GM18867 (cell line): ENCODE data around the gene RFX5.

Experiments
- ATAC-seq: cut with Tn5 transposase; IDR thresholded peaks from one replicate; pipeline ENCODE4 v1.9.1; 2021; ENCODE audit warnings: mild to moderate bottlenecking, moderate library complexity; ENCODE audit not compliant: unreplicated experiment

RFX5 gene

GRCh38 chr1:151325646-151326429 is 21.2 kb downstream of the RFX5 start:
- ATAC-seq = no peak

- ATAC-seq = no peak
Measured at GRCh38 chr1:151325231-151325630, 21.8 kb downstream of the RFX5 start.

GRCh38 chr1:151324390-151324930 is 22.6 kb downstream of the RFX5 start:
- ATAC-seq = no peak

GRCh38 chr1:151318975-151319374 is 28.1 kb downstream of the RFX5 start:
- ATAC-seq = no peak

GRCh38 chr1:151315565-151316235 is 31.4 kb downstream of the RFX5 start:
- no peak for ATAC-seq

- ATAC-seq = no peak
Measured at GRCh38 chr1:151314137-151314875, 32.7 kb downstream of the RFX5 start.

GRCh38 chr1:151313501-151313900 is 33.6 kb downstream of the RFX5 start:
- ATAC-seq = no peak

GRCh38 chr1:151312826-151313225 is 34.2 kb downstream of the RFX5 start:
- ATAC-seq = no peak

GRCh38 chr1:151312411-151312810 is 34.6 kb downstream of the RFX5 start:
- ATAC-seq = no peak

GRCh38 chr1:151311589-151312331 is 35.3 kb downstream of the RFX5 start:
- no peak for ATAC-seq

- no peak for ATAC-seq
Measured at GRCh38 chr1:151311011-151311410, 36.0 kb downstream of the RFX5 start.

- no peak for ATAC-seq
Measured at GRCh38 chr1:151309811-151310323, 37.2 kb downstream of the RFX5 start.

GRCh38 chr1:151294742-151295462 is 52.1 kb downstream of the RFX5 start:
- ATAC-seq = no peak

- no peak for ATAC-seq
Measured at GRCh38 chr1:151293093-151293492, 54.0 kb downstream of the RFX5 start.

- no peak for ATAC-seq
Measured at GRCh38 chr1:151292207-151293030, 54.6 kb downstream of the RFX5 start.

GRCh38 chr1:151290709-151291303 is 56.2 kb downstream of the RFX5 start:
- ATAC-seq = no peak
